HG02943 (cell line): ENCODE data around the gene SLC9A3.
"Not testable (repeated sequence)": the region's sequence is repeated elsewhere in the genome, so short reads cannot be mapped to it uniquely, and the experiment has no call there.

Experiments used
- ATAC-seq: cut with Tn5 transposase; IDR thresholded peaks from one replicate; pipeline ENCODE4 v1.9.1; 2021; ENCODE audit warnings: mild to moderate bottlenecking, low read depth, moderate library complexity; ENCODE audit not compliant: unreplicated experiment

The SLC9A3 gene

GRCh38 chr5:478369-478981 lies 45.8 kb downstream of the SLC9A3 start:
- no peak for ATAC-seq

GRCh38 chr5:477871-478270 lies 46.4 kb downstream of the SLC9A3 start:
- ATAC-seq = no peak

- ATAC-seq = no peak
These were observed 47.0 kb downstream of the SLC9A3 start for GRCh38 chr5:477247-477646.

- no peak for ATAC-seq
These were observed 47.5 kb downstream of the SLC9A3 start for GRCh38 chr5:476814-477175.

DNA sequence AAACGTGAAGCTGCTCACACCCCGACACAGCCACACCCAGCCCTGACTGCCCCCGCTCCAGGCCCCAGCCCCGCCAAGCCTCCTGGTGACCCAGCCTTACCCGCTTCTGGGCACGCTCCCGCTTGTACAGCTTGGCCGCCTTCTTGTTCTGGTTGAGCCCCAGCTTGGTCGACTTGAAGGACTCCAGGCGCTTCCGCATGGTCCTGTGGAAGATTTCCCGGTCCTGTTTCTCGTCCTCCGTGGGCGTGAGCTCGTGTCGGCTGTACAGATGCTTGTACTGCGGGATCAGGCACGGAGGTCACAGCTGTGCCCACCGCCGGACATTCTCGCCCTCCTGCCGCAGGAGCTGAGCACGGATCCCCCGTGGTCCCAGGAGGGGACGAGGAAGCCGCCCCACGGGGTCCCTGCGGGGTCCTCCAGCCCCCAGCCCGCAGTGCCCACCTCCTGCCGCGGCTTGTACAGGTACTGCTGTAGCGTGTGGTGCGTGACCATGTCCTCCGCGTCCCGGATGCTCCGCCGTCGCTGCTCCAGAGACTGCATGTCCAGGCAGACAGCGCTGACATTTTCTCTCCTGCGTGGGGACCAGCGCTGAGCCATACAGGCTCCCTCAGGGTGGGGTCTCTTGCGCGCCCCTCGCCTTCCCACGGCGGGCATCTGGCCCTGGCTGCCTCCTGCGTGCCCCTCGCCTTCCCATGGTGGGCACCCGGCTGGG lies 48.0 kb downstream of the SLC9A3 start:
- no peak for ATAC-seq

DNA sequence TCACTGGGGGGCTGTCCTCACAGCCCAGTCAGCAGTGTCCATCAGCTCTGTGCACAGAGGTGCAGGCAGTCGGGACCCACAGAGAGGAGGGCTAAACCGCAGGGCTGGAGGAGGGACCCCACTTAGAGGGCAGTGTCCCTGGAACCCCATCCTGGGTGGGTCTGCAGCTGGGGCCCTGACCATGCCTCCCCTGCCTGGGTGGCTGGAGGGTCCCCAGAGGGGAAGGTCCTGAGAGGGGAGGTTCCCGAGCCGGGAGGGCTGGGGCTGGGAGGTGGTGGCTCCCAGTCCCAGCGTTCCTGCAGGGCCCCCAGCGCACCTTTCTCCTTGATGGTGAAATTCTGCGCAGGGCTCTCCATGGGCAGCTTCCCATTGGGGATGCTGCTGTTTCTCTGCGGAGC lies 48.5 kb downstream of the SLC9A3 start:
- no peak for ATAC-seq

- ATAC-seq = no peak
These were observed 49.2 kb downstream of the SLC9A3 start for GRCh38 chr5:474840-475661.

GRCh38 chr5:474232-474839 lies 49.9 kb downstream of the SLC9A3 start:
- not testable (repeated sequence) for ATAC-seq

DNA sequence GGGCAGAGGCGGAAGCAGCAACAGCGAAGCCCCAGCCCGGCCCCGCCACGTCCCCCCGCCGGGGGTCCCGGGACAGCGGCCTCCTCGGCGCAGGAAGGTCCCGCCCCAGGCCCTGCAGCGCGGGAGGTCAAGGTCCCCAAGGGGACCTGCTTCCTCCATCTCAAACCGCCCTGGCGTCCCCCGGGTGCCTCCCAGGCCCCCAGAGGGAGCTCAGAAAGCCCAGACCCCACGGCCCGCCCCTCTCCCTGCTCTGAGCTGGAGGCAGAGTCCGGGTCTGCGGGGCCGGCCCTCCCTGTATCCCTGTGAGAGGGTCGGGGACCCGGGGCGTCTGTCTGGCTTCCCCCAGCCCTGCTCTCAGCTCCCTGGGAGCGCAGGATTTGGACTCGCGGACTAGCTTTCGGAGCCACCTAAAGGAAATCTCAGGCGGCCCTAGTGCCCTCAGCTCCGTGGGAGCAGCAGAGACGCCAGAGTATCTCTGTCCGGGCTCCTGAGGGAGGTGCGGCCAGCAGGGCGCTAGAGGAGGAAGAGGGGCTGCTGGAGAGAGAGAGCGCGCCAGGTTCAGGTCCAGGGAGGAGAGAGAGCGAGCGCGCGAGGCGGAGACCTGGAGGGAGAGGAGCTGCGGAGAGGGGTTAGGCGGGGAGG lies 50.6 kb downstream of the SLC9A3 start:
- peak; percentile 17 for ATAC-seq

DNA sequence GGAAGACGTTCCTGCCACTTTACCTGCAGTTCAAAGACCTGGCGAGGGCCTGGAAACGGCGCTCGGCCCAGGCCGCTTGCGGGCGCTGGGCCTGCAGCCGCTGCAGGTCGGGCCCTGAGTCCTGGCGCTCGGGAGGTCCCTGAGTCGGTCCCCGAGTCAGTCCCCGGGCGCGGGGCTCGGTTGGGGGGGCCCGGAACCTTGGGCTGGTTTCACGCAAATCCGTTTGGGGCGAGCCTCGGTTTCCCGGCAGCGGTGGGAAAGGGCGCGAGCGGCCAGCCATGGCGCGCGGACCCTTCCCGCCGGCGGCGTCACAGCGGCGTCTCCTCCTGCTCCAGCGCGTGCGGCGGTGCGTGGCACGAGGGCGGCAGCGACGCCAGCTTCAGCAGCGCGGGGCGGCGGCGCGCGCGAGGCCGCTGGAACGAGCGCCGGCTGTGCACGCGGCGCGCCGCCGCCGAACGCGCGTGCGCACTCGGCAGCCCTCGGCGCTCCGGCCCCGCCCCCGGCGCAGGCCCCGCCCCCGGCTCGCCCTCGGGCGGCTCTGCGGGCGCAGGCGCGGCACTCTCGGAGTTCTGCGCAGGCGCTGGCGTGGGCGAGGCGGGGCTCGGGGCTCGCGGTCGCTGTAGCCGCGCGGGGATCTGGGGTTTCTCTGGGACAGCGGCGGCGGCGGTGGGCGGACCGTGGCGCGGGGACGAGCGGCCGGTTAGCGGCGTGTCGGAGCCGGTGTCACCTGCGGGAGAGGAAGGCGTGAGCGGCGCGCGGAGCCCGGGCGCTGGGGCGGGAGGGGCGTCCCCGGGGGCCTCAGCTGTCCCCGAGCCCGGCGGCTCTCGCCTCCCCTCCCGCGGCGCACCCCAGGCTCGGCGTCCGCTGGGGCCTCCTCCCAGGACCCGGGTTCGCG lies 51.3 kb downstream of the SLC9A3 start:
- peak; percentile 58 for ATAC-seq

DNA sequence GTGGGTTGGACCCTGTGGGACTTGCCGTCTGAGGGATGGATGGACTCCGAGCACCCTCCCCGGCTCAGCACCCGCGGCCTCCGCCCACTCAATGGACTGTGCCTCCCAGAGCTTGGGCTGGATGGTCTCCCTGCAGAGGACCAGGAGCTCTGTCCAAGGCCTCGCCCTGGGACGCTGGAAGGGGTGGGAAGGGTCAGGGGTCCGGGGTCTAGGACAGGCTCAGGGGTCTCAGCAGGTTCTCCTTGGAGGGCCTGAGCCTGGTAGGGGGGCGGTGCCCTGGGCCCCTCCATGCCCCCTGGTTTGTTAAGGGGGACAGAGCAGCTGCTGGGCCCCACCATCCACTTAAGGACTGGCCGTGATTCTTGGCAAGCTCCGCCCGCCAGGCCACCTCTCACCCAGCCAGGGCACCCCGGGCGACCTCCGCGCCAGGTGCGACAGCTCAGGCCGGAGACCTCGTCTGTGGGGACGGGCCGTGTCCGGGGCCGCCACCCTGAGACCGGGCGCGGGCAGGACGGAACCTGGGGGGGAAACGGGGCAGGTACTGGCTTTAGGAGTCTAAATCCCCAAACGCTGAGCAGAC lies 52.1 kb downstream of the SLC9A3 start:
- ATAC-seq = peak; percentile 6

DNA sequence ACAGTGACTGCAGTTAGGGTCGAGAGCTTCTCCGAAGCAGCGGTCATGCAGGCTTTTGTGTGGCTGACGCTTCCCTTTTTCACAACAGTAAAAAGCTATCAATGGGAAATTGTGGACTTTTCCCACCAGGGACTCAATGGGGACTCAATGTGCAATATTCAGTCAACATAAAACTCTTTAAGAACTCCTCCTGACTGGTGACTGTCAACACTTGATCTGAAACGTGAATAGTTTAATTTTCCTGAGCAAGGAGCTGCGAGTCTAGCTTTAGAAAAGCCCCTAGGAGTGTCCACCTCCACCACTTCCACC lies 52.5 kb downstream of the SLC9A3 start:
- ATAC-seq = no peak

DNA sequence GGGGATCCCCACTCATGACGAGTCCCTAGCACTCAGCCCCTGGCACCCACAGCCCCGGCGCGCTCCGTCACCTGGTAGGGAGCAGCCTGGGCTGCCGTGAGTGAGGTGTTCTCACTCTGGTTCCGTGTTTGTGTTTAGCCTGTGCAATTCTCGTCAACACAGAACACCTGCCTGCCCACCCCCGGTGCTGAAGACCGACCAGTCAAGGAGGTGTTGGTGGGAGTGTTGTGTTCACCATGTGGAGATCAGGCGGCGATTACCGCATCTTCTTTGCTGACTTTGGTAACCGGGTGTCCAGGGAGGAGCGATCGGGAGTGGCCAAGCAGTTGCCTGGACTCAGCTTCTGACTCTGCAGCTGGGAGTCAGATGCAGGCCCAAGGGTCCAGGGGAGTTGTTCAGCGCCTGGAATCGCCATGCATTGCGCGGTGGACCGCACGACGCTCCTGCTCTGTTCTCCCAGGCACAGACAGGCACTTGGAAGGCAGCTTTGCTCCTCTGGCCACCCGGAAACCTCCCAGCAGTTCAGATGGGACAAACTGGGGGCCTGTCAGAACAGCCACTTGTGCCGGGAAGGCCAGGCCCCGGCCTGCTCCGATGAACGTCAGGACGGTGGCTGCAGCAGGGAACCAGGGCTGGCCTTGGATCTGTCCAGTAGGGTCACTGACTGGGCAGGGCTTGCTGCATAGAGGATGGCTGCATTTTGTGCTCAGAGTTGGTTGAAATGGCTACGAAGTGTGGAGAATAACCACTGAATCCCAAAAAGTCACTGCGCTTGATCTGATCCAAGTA lies 53.1 kb downstream of the SLC9A3 start:
- no peak for ATAC-seq

DNA sequence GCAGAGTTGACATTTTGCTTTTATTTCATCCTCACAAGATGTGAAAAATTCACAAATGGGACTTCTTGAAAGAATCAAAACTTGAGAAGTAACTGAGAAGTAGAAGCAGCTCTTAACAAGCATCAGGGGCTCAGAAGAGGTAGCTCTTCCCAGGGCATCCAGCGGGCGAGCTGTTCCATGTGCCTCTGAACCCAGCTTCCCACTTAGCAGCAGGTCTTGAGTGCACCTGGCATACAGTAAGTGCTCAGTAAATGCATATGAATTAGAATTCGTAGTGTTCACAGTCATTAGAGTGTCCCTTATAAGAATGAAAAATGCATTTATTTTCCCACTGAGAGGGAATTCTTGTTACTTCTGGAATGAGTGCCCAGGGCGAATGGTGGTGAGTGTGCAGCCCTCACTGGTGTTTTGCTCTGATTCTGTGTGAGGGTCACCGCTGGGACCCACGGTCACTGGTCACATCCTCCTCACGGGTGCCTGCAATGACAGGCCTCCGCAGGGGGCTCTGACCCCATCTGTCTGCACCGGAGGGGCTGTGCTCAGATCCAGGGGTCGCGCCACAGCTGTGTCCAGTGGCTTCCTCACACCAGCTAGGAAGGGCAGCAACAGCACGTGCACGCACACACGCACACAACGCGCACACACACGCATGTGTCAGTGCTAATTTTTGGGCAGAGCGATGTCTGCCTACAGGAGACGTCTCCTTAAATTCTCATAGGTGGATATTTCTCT lies 54.3 kb downstream of the SLC9A3 start:
- no peak for ATAC-seq

DNA sequence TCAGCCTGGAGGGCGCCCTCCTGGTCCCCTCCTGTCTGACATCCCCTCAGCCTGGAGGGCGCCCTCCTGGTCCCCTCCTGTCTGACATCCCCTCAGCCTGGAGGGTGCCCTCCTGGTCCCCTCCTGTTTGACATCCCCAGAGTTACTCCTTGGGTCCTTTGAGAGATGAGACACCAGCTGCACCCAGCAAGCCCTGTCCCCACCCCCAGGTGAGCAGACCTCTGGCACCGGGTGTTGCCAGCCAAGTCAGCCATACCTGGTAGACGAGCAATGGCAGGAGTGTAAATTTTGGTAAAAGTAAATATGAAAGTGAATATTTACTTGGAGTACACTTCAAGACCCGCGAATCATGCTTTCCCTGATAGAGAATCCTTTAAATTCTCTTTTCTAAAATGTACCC lies 55.8 kb downstream of the SLC9A3 start:
- ATAC-seq = no peak

- no peak for ATAC-seq
These were observed 57.5 kb downstream of the SLC9A3 start for GRCh38 chr5:466661-467310.

GRCh38 chr5:465591-466403 lies 58.5 kb downstream of the SLC9A3 start:
- ATAC-seq = no peak
